GM21447 (cell line): ENCODE results near the gene KCNH1.

ENCODE experiments used
- ATAC-seq: cut with Tn5 transposase; IDR thresholded peaks from one replicate; pipeline ENCODE4 v1.9.1; 2021; ENCODE audit not compliant: unreplicated experiment

KCNH1 gene

DNA sequence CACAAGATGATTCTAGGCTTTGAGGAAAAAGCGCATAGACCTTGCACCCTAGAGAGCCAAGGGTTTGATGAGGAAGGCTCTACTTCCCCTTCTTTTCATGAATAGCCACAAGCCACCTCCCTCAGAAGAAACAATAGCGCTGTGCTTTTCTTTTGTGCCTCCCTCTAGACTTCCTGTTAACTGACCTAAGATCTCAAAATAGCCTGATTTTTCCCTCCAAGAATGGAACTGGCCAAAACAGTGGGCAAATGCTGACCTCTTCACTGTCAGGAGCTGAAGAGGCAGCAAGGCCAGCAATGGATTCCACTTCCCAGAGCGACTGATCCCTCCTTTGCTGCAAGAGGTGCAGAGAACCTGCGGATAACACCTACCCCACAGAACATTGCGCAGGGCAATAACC lies 362.8 kb downstream of the KCNH1 start:
- no peak for ATAC-seq

DNA sequence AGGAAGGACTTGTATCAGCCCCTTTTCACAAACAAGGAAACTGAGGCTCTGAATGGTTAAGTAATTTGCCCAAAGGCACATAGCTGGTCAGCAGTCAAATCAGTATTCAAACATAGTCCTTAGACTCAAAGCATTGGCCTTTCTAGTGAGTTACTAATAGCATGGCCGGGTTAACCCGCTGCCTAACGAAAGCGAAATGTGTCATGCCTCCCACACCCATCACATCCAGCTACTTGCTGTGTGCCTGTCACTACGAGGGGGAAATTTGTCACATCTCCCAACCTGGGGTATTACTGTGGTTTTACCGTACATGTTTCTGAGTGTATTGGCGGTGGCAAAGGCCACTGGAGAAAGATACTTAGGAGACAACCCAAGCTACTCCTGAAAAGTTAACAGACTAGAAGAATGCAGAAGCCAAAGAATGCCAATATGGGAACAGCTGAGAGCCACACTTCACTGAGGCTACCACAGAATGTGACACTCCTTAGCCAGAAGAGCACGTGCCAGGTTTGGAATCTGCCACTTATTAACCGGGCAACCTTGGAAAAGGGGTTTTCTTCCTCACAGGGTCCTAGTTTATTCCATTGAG lies 363.5 kb downstream of the KCNH1 start:
- ATAC-seq = no peak

DNA sequence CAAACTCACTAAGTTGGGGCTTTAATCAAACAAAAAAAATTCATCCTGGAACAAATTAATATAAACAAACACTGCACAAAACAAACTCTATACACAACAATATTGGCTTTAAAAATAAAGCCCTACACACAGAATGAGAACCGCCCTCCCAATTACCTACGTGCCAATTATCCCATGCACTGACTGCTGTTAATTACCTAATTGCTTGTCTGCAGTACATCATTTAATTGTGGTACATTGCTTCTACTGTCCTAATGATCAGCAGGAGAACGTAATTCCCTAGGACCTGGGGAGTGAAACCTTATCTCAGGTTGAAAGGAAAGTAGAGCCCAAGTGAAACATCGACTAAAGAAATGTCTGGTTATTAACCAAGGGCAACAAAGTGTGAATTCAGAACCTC lies 364.5 kb downstream of the KCNH1 start:
- ATAC-seq = no peak

DNA sequence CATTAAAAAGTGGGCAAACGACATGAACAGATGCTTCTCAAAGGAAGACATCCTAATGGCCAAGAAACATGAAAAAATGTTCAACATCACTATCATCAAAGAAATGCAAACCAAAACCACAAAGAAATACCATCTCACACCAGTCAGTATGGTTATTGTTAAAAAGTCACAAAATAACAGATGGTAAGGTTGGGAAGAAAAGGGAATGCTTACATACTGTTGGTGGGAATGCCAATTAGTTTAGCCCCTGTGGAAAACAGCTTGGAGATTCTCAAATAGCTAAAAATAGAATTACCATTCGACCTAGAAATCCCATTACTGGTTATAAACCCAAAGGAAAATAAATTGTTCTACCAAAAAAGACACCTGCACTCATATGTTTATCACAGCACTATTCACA lies 369.4 kb downstream of the KCNH1 start:
- no peak for ATAC-seq

DNA sequence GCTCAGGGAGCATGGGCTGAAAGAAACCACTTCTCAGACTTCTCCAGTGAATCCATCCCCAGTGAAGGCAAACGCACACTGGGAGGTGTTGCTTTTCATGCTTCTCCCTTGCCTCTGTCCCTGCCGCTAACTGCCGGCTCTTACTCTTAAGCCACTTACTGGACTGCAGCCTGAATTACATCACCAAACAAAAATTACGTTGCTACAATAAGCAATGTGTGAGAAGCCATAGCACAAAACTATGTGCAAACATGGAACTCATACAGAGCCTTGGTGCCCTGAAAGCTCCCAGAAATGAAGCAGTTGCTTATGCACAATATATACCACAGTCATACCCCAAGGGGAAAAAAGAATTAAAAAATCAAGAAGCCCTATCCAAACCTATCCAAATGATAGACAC lies 375.2 kb downstream of the KCNH1 start:
- ATAC-seq = no peak

DNA sequence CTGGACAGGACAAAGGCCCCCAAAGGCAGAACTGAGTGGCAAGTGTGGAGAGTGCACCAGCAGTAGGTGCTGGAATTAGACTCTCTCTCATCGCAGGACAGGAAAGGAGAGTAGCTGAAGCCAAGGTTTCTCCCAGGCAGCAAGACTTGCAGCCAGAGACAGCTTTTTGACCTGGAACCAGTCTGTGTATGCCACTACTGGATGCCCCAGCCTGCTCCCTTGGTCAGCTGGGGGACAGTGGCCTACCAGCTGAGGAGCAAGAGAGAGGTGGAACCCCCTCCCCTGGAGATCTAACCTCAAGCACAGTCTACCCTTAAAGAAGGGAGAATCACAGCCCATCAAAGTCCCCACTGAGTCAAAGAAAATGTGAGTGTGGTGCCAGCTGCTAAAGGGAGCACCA lies 375.7 kb downstream of the KCNH1 start:
- ATAC-seq = no peak

DNA sequence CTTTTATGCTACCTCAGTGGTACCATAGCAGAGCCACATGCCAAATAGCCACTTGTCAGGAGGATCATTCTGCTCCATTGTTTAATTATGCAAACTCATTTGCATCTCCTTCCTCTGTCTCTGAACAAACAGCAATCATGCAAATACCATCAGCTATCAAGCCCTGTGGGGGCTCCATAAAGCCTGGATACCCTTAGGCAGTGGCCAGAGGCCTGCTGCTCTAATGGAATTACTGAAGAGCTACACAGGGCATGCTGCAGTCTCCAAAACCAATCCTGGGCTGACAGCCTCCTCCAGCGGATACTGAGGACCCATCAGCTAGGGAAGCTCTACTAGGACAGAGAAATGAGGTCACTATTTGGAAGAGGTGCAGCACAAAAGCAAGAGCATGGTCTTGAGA lies 376.3 kb downstream of the KCNH1 start:
- no peak for ATAC-seq

DNA sequence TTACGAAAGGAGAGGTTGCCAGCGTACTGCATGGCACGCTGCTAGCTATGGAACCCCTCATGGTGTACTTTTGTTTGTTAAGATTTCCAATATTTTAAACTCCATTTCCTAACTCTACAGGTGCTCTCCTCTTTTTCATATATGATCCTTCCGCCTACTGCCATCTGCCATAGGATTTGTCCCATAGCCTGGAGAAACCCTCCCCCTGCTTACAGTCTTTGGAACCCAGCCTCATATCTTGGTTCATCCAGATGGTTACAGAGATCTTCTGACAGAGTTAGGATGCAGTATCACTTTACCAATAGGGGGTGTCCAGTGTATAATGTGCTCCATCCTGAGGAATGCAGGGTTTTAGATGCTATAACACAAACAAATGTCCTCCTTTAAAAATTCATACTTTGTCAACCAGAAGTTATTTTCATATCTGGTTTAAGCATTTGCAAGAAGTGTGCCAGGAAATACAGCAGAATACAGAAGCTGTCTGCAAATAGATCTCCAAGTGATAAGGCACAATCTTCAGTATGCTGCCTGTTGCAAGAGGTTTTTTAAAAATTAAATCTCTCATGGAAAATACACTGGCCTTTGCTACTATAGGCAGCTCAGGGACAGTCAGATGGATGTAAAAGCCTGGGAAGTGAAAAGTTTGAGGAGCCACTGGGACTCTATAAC lies 377.8 kb downstream of the KCNH1 start:
- ATAC-seq = no peak

DNA sequence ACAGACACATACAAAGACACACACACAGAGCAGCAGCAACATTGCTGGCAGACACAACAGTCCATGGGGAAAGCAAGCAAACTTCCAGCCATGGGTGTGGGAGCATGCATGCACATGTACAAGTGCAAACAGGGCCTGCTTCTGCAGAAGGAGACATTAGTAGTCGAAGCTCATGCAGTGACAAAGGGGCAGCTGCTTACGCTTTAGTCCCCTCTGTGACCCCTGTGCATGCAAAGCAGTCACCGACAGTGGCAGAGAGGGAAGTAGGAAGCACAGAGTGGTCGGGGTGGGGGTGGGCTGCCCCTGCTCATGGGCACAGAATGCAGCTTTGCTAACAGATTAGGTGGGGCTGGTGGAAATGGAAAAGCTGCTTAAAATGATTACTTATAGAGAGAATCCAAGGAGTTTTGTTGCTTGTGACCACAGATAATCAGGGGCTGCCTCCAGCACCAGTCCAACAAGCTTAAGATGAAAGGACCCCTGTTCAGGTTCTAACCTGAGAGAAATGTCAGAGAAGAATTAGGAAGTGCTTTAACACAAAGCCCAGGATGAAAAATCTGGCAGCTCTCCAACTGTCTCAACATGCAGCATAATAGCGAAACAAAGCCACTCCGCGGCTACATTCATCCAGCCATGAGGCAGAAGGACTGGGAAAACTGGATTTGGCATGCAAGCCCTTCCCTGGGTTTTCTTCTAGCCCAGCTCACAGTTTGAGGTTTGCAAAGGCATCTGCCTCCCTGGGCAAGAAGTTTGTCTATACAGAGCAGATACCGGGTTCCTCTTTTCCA lies 378.9 kb downstream of the KCNH1 start:
- ATAC-seq = no peak

DNA sequence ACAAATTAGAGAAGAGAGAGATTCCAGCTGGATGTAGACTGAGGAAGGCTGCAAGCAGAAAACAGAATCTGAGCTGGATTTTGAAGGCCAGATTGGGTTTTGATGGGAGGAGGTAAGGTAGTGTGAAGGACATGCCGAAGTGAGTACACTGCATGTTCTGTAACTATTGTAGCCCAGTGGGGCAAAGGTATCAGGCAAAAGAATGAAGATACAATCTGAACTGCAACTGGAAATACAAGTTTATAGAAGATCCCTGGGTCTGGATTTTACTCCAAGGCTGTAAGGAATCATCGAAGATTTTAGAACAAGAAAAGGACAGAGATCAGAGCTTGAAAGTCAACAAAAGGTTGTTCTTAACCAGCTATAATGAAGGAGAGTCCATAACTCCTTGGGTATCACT lies 382.0 kb downstream of the KCNH1 start:
- ATAC-seq = no peak

DNA sequence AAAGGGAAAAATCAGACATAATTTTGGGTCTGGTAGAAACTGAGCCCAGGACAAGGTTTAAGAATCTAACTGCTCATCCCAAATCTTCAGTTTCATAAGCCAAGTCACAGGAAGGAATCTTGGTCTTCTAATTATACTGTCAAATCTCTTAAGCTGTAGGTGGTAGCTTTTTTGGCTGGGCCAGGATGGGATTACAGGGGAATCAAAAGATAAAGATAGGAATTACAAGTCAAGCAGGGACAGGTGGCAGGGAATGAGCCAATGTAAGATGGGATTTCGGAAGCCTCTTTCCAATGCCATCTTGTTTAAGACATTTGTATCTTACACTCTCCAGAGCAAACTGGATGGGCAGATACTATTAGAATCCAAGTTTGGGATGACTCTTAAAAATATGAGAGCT lies 383.5 kb downstream of the KCNH1 start:
- no peak for ATAC-seq

DNA sequence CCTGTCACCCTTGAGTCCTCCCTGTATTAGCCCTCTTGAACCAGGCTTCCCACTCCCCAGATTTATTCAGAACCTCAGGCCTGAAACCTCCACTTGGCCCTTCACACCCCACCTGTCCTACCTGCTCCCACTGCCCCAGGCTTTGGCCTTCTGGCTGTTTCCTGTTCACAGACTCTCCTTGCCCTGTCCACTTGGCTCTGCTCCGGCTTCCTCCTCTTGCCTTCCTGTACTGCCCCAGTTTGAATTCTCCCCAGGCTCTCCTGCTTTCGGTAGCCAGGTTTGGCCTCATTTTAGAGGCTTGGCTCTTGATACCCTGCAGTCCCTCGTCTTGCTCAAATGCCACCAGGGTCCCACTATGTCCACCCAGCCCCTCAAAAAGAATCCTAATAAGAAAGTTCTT lies 385.2 kb downstream of the KCNH1 start:
- ATAC-seq = no peak

DNA sequence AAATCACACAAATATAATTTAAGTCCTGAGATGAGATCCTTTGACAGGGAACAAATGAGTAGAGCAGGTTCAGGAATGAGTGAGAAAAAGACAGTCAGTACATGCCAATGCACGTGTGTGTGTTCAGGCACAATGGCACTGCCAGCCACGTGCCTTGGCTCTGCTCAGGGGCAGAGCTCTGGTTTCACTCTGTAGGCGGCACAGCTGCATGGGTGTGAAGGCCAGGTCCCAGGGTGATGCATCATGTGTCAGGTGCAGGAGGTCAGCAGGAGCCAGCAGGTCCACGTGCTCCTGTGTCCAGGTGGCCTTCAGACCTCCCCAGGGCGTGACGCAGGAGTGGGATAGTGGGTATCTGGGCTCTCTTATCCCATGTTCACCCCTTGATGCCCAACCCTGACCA lies 386.1 kb downstream of the KCNH1 start:
- no peak for ATAC-seq

DNA sequence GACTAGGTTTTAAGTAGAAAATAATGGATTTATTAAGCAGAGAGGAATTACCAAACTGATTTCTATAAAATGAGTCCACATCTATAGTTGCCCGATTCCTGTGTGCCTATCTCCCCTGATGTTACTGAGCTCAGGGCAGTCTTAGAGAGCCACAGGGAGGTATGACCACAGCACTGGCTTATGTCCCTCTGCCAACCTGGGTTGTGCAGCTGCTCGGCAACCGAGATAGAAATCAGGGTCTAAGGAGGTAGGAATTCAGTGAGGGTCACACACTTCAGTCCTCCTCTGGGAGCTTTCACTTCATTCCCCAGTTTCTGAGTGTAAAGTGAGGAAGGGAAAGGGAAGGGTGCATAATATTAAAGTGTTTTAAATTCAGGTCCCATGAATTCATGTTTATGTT lies 386.8 kb downstream of the KCNH1 start:
- no peak for ATAC-seq

DNA sequence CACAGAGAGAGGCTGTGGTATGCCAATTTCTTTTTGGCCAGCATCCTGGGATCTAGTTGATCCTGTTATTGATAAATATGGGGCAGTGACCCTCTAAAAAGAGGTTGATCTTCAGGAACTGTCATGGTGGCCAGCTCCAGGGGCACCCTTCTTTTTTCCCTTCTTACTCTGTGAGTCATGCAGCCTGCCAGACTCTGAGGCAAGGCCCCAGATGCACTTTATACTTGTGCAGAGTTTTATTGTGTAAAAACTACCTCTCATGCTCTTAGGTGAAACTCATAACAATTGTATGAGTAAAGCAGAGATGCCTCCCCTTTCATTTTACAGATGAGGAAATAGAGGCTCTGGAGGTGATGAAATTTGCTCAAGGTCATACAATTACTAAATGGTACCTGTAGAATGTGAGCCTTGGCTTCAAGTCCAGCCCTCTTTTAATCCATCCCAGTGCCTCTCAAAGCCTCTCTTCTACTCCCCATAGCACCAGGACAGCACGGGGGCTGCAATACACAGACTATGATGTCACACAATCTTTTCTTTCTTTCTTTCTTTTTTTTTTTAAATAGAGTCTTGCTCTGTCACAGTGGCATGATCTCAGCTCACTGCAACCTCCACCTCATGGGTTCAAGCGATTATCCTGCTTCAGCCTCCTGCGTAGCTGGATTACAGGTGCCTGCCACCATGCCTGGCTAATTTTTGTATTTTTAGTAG lies 387.8 kb downstream of the KCNH1 start:
- ATAC-seq = no peak

DNA sequence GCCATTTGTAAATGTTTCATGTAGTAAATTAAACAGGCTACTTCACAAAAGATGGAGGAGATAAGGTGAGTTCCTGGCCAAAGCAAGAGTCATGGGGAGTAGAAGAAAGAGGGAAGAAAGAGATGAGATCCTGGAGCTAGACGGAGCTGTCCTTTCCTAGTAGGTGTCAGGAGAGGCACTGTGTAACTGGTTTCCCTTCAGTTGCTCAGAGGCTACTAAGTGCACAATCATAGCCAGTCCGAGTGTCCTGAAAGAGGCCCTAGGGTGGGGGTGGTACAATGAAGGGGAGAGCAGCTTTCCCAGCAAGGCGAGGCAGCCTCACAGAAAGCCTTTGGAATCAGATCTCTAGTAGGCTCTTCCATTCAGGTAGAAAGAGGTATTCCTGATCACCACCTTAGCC lies 390.9 kb downstream of the KCNH1 start:
- no peak for ATAC-seq

DNA sequence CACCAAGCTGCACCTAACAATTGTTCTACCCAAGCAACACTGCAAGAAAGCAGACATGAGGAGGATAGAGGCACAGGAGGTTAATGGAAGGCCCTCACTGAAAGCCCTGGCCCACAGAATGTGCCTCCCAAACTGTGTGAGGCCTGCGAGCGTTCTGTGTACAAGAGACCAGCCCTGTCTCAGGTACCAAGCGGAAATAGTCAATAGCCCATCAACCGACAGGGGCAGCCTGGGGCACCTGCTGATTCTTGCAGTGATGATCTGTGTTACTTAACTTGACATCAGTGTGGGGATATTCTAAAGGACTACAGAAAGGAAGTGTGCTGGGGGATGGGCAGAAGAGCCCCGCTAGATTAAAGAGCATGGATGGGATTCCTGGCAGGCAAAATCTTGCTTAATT lies 392.4 kb downstream of the KCNH1 start:
- no peak for ATAC-seq

DNA sequence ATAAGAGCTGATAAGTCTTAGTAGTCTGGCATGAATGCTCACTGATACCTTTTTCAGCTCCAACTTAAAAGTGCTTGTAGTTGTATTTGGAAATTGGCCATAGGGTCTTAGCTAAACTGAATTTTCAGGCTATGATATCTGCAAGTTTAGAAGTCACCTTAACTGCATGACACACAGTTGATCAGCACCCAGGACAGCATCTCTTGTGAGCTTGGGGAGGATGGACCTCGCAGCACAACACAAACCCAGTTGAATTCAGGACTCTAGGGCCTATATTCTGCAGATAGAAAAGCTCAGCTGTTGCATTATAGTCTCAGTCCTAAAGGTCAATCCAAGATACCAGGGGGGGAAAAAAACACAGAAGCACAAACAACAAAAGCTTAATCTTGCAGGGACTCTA lies 394.3 kb downstream of the KCNH1 start:
- ATAC-seq = no peak

DNA sequence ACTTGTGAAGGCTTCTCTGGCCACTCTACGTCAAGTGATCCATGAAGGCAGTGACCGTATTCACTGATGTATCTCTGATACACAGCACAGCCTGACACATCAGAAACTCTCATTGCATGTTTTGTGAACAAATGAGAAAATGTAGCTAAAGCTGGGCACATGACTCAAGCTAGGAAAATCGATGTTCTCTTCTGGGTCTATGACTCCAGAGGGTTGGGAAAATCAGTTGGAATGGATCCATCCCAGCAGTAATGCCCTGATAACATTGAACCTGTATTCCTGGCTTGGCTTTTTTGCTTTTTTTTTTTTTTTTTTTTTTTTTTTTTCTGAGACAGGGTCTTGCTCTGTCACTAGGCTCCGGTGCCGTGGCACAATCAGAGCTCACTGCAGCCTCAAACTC lies 395.7 kb downstream of the KCNH1 start:
- ATAC-seq = no peak

DNA sequence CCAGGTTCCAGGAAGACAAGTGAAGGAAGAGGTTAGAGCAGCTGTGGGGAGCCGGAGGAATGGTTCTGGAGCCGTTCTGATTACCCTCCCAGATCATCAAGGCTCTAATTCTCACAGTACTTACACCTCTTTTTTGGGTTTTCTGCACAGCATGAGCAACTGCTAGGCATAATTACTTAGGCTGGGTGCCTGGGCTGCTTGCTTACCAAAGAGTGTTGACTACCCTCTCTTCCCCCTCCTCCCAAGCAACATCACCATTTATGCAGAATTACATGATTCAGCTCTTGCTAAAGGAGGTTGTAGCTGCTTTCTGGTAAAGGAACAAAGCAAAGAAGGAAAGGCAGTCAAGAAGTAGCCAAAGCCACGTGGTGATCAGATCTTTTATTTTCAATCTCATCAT lies 397.2 kb downstream of the KCNH1 start:
- ATAC-seq = no peak

DNA sequence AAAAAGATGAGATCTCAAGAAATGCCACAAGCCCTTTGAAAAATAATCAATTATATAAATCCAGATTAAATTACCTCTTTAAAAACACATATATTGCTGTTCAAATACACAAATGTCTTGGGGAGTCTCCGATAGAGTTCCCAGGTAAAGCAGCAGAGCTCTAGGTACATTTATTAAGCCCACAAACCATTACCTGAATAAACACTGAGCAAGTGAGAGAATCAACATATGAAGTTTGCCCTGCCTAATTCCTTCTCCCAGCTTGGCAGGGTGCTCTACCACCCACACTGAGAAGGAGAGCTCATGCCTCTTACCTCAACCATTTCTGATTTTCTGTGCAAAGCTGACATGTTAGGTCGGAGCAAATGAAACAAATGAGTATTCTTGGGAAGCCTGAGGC lies 402.4 kb downstream of the KCNH1 start:
- ATAC-seq = no peak

DNA sequence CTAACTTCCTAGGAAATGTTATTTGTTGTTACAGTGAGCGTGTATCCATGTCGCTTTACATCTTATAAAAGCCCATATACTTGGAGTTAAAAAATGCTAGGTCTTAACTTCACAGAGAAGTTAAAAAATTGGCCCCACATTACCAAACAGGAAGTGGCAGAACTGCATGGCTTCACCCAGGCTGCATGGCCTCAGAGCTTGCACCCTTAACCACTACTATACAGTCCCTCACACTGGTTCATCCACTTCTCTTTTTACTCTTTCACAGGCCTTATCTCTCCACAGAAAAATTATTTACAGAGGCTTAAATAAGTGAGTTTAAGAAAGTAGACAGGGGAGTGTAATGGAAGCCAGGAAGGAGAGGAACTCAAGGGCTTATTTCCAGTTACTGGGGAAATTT lies 402.8 kb downstream of the KCNH1 start:
- ATAC-seq = no peak
